Uterus (tissue), 2 donors: ENCODE results near the gene TNRC6C.

Experiments used
- POLR2A ChIP-seq, 2 donors: fragments of 450-650 bp; IDR thresholded peaks; one replicate each; pipeline ENCODE4 v1.6.1; 2016; ENCODE audit warnings: antibody characterized with exemption in 2 of 2, mild to moderate bottlenecking in 1 of 2, moderate library complexity in 1 of 2
- TF ChIP-seq, protein P1 (sequence below), 4 experiments: fragments of 200-600 bp in 2 of 4; fragments of 450-650 bp in 2 of 4; sonication (generic) in 2 of 4; IDR thresholded peaks; one replicate each; pipeline ENCODE4 v1.5.1; 2016 to 2019; ENCODE audit warnings: antibody characterized with exemption in 4 of 4, mild to moderate bottlenecking in 2 of 4, moderate library complexity in 1 of 4

DNA sequence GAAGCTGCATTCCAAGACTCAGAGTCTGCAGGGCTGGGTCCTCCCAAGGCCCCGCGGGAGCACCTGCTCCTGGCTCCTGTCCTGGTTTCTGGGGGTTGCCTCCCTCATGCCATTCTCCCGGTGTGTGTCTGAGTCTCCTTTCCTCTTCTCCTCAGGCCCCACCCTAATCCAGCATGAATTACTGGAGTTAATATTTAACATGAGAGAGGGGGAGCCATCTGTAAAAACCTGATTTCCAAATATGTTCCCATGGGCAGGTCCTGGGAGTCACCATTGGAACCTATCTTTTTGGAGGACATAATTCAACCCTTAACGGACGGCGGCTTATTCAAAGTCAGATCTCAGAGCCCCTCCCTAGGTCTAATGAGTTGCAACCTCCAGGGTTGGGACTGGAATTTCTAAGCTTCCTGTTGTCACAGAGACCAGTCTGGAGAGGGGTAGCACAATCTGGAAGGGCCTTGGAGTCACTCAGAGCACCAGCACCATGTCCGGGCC lies 193.1 kb downstream of the TNRC6C start:
- TF ChIP-seq, protein P1, sequence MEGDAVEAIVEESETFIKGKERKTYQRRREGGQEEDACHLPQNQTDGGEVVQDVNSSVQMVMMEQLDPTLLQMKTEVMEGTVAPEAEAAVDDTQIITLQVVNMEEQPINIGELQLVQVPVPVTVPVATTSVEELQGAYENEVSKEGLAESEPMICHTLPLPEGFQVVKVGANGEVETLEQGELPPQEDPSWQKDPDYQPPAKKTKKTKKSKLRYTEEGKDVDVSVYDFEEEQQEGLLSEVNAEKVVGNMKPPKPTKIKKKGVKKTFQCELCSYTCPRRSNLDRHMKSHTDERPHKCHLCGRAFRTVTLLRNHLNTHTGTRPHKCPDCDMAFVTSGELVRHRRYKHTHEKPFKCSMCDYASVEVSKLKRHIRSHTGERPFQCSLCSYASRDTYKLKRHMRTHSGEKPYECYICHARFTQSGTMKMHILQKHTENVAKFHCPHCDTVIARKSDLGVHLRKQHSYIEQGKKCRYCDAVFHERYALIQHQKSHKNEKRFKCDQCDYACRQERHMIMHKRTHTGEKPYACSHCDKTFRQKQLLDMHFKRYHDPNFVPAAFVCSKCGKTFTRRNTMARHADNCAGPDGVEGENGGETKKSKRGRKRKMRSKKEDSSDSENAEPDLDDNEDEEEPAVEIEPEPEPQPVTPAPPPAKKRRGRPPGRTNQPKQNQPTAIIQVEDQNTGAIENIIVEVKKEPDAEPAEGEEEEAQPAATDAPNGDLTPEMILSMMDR (IDR thresholded peaks at IDR 0.05), result no peak
- TF ChIP-seq POLR2A (IDR thresholded peaks at IDR 0.05), result no peak
